HG02970 (cell line): ENCODE measurements around the gene KIF21B.
A peak's percentile ranks its signal among the peaks of the same experiment; 100 is the strongest.
"Not testable (repeated sequence)": the region's sequence is repeated elsewhere in the genome, so short reads cannot be mapped to it uniquely, and the experiment has no call there.

Experiments
- ATAC-seq: cut with Tn5 transposase; IDR thresholded peaks from one replicate; pipeline ENCODE4 v1.9.1; 2021; ENCODE audit warnings: mild to moderate bottlenecking, moderate library complexity, moderate number of reproducible peaks; ENCODE audit not compliant: unreplicated experiment, low FRiP score

KIF21B gene

GRCh38 chr1:200973937-200974657 is 49.4 kb downstream of the KIF21B start:
- no peak for ATAC-seq

DNA sequence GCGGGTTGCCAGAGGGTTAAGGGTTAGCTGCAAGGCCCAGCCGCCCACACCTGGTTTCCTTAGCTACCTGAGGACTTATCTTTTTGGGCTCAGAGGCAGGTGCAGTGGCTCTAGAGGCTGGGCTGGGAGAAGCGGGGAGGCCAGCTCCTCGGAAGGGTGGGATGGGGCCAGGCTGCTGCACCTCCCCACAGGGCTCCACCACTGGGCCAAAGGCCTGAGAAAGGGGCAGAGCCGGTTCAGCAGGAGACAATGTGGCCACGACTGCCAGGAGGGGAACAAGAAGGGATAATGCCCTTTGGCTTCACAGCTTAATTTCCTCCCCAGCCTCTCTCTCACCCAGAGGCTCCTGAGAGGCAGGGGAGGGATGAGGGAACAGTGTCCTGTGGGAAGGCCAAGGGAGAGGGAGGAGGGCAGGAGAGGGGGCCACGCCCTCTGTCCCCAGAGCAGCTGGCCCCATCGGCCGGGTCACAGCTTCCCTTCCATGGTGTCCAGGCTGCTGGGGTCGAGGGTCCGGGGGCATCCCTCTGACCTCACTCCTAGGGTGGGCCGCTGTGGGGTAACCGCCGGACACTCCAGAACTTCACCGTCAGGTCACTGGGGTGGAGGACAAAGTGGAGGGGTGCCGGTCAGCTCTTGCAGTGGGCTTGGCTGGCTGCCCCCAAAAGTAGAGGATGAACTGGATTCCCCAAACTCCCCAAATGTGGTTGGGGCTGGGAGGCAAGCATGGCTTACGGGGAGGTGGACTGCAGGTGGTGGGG is 50.4 kb downstream of the KIF21B start:
- no peak for ATAC-seq

DNA sequence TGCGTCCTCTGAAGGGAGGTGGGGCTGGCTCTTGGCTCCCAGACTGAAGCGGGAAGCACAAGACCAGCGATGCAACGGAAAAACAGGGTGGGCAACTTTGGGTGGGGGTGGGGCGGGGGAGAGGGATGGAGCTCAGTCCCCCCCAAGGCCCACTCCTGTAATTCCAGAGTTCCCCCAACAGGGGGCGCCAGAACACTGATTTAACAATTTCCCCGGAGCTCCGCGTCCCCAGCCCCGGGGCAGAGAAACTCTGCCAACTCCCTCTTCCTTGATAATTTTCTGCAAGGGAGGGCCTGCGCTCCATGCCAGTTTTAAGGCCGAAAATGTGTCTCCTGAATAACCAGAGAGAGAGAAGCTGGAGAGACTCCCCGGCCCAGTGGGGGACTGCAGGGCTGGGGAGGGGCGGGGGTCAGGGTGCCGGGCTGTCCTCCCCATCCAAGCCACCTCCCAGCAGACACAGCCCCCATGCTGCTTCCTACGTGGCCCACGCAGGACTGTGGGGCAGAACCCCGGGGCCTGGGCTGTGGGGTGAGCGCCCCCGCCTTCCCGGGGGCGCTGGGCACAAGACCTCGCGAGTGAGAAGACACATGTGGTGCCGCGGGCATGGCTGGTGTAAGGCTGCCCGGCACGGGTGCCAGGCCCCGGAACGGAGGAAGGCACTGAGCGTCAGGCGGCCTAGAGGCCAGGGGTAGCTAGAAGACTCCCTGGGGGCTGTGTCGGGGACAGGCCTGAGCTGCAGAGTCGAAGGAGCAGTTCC is 51.4 kb downstream of the KIF21B start:
- no peak for ATAC-seq

GRCh38 chr1:200971428-200971903 is 52.0 kb downstream of the KIF21B start:
- ATAC-seq = no peak

DNA sequence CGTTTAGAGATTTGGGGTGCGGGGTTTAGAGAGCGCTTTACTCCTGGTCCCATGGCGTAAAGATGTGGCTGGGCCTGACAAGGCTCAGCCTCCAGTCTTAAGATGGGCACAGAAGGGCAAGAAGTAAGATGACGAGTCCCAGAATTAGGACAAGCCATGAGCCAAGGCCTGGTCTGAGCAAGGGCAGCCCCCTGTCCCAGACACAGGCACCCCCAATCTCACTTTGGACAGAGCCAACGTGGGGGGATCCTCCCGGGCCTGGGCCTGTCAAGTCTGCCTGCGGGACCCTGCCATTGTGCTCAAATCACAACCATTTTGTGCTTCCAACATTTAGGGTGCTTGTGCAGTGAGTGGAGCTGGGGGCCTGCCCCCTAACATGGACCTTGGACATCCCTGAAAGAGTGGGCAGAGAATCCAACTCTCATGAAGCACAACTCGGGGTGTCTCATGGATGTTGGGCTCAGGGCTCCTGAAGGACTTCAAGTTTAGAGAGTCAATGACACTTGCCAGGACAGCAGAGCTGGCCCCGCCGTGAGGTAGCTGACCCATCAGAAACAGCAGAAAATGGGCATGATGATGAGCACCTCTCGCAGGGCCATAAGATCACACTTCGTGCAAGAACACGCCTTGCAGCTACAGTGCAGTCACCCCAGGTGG is 52.6 kb downstream of the KIF21B start:
- ATAC-seq = no peak

DNA sequence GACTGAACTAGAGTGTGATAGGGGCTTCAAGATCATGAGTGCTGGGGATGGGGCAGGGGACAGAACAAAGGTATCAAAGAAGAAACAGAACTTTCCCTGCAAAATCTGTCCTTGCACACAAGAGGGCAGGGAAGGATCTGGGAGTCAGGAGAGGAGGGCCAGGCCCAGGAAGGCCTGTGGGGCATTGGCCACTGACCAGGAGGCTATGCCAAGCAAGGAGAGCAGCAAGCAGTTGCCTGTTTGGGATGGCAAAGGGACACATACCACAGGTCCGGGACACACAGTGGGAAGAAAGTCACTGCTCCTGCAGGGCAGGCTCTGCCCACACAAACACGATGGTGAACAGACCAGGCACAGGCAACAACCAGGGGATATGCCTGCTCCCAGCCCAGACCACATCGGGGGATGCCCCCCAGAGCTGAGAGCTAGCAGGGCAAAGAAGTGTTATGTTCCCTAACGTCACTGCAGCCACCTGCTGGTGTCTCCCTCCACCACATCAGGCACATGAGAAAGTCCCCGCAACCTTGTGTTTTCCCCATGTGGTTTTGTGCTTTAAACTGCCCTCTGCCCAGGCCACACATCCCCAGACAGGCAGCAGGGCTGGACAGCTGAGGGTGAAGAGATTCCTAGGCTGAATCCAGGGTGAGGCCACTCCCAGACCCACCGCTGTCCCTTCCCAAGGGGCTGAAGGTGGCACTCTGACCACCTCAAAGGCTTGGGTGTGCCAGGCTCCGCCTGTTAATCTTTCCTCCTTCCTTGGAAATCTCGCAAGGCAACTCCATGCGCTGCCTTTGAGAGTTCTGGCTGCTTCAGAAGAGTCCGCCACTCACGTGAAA is 53.6 kb downstream of the KIF21B start:
- ATAC-seq = peak; percentile 60

DNA sequence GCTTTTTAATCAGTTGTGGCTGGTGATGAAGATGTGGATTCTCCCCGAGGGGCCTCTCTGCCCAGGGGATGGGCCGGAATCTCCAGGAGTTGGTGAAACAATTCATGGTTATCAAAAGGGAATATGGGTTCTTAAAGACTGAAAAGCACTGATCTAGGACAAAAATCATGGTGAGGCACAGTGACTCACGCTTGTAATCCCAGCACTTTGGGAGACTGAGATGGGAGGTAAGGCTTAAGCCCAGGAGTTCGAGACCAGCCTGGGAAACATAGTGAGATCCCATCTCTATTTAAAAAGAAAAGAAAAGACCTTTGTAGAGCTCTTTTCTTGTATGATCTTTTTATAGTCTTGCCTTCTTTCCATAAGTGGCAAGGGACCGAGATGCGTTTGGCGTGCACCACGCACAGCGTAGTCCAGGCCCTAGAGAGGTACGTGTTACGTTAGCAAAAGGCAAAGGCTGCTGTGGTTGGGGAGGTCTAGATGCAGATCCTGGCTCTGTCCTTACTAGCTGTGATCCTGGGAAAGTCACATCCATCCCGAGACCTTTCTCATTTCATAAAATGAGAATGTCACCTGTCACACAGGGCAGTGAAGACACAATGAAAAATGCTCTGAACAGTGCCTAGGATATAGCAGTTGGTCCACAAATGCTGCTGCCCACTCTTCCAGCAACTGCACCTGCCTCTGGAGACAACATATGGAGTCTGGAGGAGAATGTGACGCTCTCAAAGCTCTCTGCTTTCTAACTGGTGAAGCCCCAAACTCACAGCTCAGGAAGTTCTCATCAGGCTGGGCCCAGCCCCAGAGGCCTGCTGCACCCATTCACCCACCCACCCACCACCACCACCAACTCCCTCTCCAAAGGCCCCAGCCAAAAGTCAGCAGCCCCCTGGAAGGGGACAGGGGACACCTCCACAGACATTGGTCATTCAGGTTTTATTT is 54.8 kb downstream of the KIF21B start:
- no peak for ATAC-seq

GRCh38 chr1:200967693-200968468 is 55.6 kb downstream of the KIF21B start:
- no peak for ATAC-seq

DNA sequence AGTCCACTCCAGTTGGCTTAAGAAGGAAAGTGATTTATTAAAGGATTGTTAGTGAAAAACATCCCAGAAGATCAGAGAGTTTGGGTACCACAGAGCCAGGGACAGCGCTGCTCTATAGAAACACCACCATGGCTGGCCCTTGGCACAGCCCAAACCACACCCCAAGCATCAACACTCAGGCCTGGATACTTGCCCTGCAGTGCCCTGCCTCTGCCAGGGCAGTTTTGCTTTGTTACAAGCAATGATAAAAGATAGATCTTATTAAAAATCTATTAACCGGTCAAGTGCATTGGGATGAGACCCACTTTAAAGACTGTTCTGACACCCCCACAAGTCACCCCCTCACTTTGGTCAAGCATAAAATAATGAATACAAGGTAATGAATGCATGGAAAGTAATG is 56.6 kb downstream of the KIF21B start:
- ATAC-seq = no peak

GRCh38 chr1:200965111-200965805 is 58.3 kb downstream of the KIF21B start:
- no peak for ATAC-seq

- not testable (repeated sequence) for ATAC-seq
These were observed 59.6 kb downstream of the KIF21B start for GRCh38 chr1:200963888-200964287.

DNA sequence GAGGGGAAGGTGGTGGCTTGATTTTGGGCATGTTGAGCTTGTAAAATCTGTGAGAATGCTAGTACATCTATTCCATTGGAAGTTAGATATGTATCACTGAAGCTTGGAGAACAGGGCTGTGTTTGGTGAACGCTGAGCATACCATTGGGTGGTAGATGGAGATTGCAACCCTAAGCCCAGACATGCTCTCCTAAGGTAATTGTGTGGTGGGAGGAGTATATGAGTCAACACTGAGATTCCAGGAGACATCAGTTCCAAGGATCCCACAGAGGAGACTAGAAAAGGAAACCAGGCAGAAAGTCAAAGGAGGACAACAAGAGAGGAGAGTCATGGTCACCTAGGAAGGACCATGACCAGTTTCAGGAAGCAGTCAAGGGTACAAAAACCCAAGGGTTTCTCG is 60.4 kb downstream of the KIF21B start:
- ATAC-seq = no peak

GRCh38 chr1:200962631-200963030 is 60.9 kb downstream of the KIF21B start:
- ATAC-seq = no peak

DNA sequence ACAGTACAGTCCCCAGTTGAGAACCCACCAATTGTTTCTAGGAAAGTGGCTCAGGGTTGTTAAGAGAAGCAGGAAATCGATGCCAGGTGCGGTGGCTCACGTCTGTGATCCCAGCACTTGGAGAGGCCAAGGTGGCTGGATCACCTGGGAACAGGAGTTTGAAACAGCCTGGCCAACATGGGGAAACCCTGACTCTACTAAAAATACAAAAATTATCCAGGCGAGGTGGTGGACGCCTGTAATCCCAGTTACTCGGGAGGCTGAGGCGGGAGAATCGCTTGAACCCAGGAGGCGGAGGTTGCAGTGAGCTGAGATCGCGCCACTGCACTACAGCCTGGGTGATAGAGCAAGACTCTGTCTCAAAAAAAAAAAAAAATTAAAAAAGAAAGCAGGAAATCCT is 61.4 kb downstream of the KIF21B start:
- not testable (repeated sequence) for ATAC-seq

- ATAC-seq = no peak
These were observed 62.6 kb downstream of the KIF21B start for GRCh38 chr1:200960948-200961340.

DNA sequence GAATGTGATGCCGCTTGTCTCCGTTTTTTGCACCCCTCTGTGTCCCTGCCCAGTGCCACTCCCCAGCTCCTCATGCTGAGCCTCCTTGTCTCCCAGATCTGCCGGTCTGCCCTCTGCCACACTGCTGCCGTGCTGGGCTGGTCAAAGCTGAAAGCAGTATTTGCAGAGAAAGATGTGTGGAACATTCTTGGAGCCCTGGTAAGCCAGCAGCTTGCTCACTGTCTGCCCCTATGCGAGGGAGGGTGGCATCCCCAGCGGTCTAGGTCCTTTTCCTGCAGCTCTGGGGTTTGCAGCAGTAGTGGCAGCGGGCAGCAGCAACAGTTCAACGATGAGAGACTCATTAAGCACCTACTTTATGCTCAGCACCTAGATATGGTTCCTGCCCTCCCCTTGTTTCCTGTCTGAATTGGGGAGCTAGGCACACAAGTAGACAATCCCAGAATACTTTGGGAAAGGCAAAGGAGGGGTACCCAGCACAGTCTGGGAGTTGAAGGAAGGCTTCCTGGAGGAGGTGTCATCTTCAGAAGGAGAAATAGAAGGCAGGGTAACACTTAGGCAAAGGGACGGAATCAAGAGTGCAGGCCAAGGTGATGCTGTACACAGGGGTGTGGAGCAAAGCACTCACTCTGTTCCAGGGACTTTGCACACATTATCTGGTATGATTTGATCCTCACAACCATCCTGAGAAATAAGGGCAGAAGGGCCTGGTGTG is 63.1 kb downstream of the KIF21B start:
- no peak for ATAC-seq
